Stimulated activated naive B cell treated with anti-CD40 and anti-IgM and Interleukin-4, amounts not matched to agents 10 μg/mL and 1 μg/mL and 100 μg/mL, for 72 hours (primary cell): ENCODE data around the gene DIAPH3.

Source experiments
- ATAC-seq, 2 donors: fragments of 150-1000 bp; cut with Tn5 transposase; replicated peaks; 2 replicates each; pipeline ENCODE4 v1.10.0; 2021; ENCODE audit warnings: moderate library complexity in 1 of 2
- DNase-seq: peaks from one replicate; pipeline ENCODE4 v3.0.0; 2021
- H3K27ac Mint-ChIP-seq: one replicate; pipeline ENCODE4 v1.8.0; 2022; ENCODE audit warnings: mild to moderate bottlenecking, mixed read lengths
- H3K27me3 Mint-ChIP-seq, 2 donors: one replicate each; pipeline ENCODE4 v1.8.0; 2022; ENCODE audit warnings: mixed read lengths in 2 of 2
- H3K36me3 Mint-ChIP-seq, 2 donors: one replicate each; pipeline ENCODE4 v1.8.0; 2022; ENCODE audit warnings: mixed read lengths in 2 of 2, mild to moderate bottlenecking in 1 of 2
- H3K4me1 Mint-ChIP-seq, 2 donors: one replicate each; pipeline ENCODE4 v1.8.0; 2022; ENCODE audit warnings: mixed read lengths in 2 of 2, mild to moderate bottlenecking in 1 of 2
- H3K4me3 Mint-ChIP-seq, 2 donors: one replicate each; pipeline ENCODE4 v1.8.0; 2022; ENCODE audit warnings: mild to moderate bottlenecking in 2 of 2, mixed read lengths in 2 of 2, moderate library complexity in 1 of 2
- H3K9me3 Mint-ChIP-seq, 2 donors: one replicate each; pipeline ENCODE4 v1.8.0; 2022; ENCODE audit warnings: mixed read lengths in 2 of 2, mild to moderate bottlenecking in 1 of 2

DIAPH3 gene

GRCh38 chr13:60138674-60139073, 25.1 kb downstream of the DIAPH3 start:
- DNase-seq (no peak), ATAC-seq (no peak)
- Mint-ChIP-seq H3K27me3 (no peaks in the 10 kb centered on the region), H3K36me3 (no peaks in the 10 kb centered on the region), H3K9me3 (no peaks in the 10 kb centered on the region), H3K4me3 (no peak overlapping the region), H3K27ac (no peak overlapping the region), H3K4me1 (peaks cover 0 to 5% of the 10 kb centered on the region in 2 donors)

- ATAC-seq (no peak), DNase-seq (no peak)
- no peak overlapping the region for H3K4me3 Mint-ChIP-seq
- H3K27ac Mint-ChIP-seq = no peak overlapping the region
- no peaks in the 10 kb centered on the region for H3K9me3 Mint-ChIP-seq
- H3K36me3 Mint-ChIP-seq = no peaks in the 10 kb centered on the region
- H3K27me3 Mint-ChIP-seq = no peaks in the 10 kb centered on the region
- peaks cover 0 to 5% of the 10 kb centered on the region in 2 donors for H3K4me1 Mint-ChIP-seq
These were observed 25.7 kb downstream of the DIAPH3 start for GRCh38 chr13:60137911-60138560.

GRCh38 chr13:60135344-60135743, 28.4 kb downstream of the DIAPH3 start:
- no peak overlapping the region for H3K4me3 Mint-ChIP-seq
- H3K4me1 Mint-ChIP-seq = peaks cover 0 to 5% of the 10 kb centered on the region in 2 donors
- no peaks in the 10 kb centered on the region for H3K27me3 Mint-ChIP-seq
- DNase-seq (no peak), ATAC-seq (no peak)
- no peaks in the 10 kb centered on the region for H3K36me3 Mint-ChIP-seq
- no peaks in the 10 kb centered on the region for H3K9me3 Mint-ChIP-seq
- H3K27ac Mint-ChIP-seq = no peak overlapping the region

GRCh38 chr13:60134376-60134775, 29.4 kb downstream of the DIAPH3 start:
- H3K36me3 Mint-ChIP-seq = no peaks in the 10 kb centered on the region
- H3K4me3 Mint-ChIP-seq = no peak overlapping the region

GRCh38 chr13:60121337-60121687, 42.4 kb downstream of the DIAPH3 start:
- Mint-ChIP-seq H3K36me3 (peaks cover 2 to 6% of the 10 kb centered on the region in 2 donors), H3K4me3 (no peak overlapping the region), H3K27me3 (no peaks in the 10 kb centered on the region), H3K9me3 (peaks cover 5 to 7% of the 10 kb centered on the region in 2 donors), H3K27ac (no peak overlapping the region), H3K4me1 (no peaks in the 10 kb centered on the region)
- DNase-seq = no peak
- ATAC-seq = no peak

More at GRCh38 chr13:60134376-60134775, 29.4 kb downstream of the DIAPH3 start:
- Mint-ChIP-seq H3K27me3 (no peaks in the 10 kb centered on the region), H3K9me3 (no peaks in the 10 kb centered on the region), H3K4me1 (peaks cover 0 to 5% of the 10 kb centered on the region in 2 donors), H3K27ac (no peak overlapping the region)
- DNase-seq (no peak), ATAC-seq (peak; percentile 34 to 38)

- H3K27ac Mint-ChIP-seq = no peak overlapping the region
These were observed 43.0 kb downstream of the DIAPH3 start for GRCh38 chr13:60120617-60121336.

GRCh38 chr13:60118696-60119400, 44.9 kb downstream of the DIAPH3 start:
- no peak for DNase-seq
- peaks cover 5 to 8% of the 10 kb centered on the region in 2 donors for H3K36me3 Mint-ChIP-seq
- peaks cover 6 to 8% of the 10 kb centered on the region in 2 donors for H3K9me3 Mint-ChIP-seq
- H3K4me1 Mint-ChIP-seq = no peaks in the 10 kb centered on the region
- no peaks in the 10 kb centered on the region for H3K27me3 Mint-ChIP-seq
- no peak overlapping the region for H3K27ac Mint-ChIP-seq
- no peak overlapping the region for H3K4me3 Mint-ChIP-seq
- ATAC-seq = no peak

More at GRCh38 chr13:60120617-60121336, 43.0 kb downstream of the DIAPH3 start:
- Mint-ChIP-seq H3K36me3 (peaks cover 2 to 3% of the 10 kb centered on the region in 2 donors), H3K9me3 (peaks cover 3 to 4% of the 10 kb centered on the region in 2 donors), H3K4me1 (no peaks in the 10 kb centered on the region), H3K27me3 (no peaks in the 10 kb centered on the region), H3K4me3 (no peak overlapping the region)
- ATAC-seq (no peak), DNase-seq (no peak)

GRCh38 chr13:60114499-60115028, 49.2 kb downstream of the DIAPH3 start:
- H3K4me1 Mint-ChIP-seq = no peaks in the 10 kb centered on the region
- DNase-seq (no peak), ATAC-seq (no peak)
- peaks cover 5 to 8% of the 10 kb centered on the region in 2 donors for H3K36me3 Mint-ChIP-seq
- no peak overlapping the region for H3K27ac Mint-ChIP-seq
- H3K27me3 Mint-ChIP-seq = no peaks in the 10 kb centered on the region
- H3K4me3 Mint-ChIP-seq = no peak overlapping the region
- peaks cover 8 to 12% of the 10 kb centered on the region in 2 donors for H3K9me3 Mint-ChIP-seq

GRCh38 chr13:60112771-60113170, 51.0 kb downstream of the DIAPH3 start:
- peaks cover 5 to 8% of the 10 kb centered on the region in 2 donors for H3K36me3 Mint-ChIP-seq
- no peaks in the 10 kb centered on the region for H3K4me1 Mint-ChIP-seq
- DNase-seq = no peak

GRCh38 chr13:60111691-60112090, 52.0 kb downstream of the DIAPH3 start:
- ATAC-seq (no peak), DNase-seq (no peak)
- Mint-ChIP-seq H3K4me1 (no peaks in the 10 kb centered on the region), H3K27me3 (no peaks in the 10 kb centered on the region), H3K4me3 (no peak overlapping the region), H3K36me3 (peaks cover 5 to 8% of the 10 kb centered on the region in 2 donors), H3K27ac (no peak overlapping the region), H3K9me3 (peaks cover 8 to 12% of the 10 kb centered on the region in 2 donors)

More at GRCh38 chr13:60112771-60113170, 51.0 kb downstream of the DIAPH3 start:
- Mint-ChIP-seq H3K27me3 (no peaks in the 10 kb centered on the region), H3K27ac (no peak overlapping the region), H3K4me3 (no peak overlapping the region), H3K9me3 (peaks cover 8 to 12% of the 10 kb centered on the region in 2 donors)
- ATAC-seq = no peak

GRCh38 chr13:60109285-60109684, 54.4 kb downstream of the DIAPH3 start:
- no peak for DNase-seq
- no peak for ATAC-seq
- H3K27me3 Mint-ChIP-seq = no peaks in the 10 kb centered on the region
- H3K36me3 Mint-ChIP-seq = peaks cover 4% of the 10 kb centered on the region in 2 donors
- H3K9me3 Mint-ChIP-seq = peaks cover 7 to 8% of the 10 kb centered on the region in 2 donors
- no peaks in the 10 kb centered on the region for H3K4me1 Mint-ChIP-seq
- H3K27ac Mint-ChIP-seq = no peak overlapping the region
- no peak overlapping the region for H3K4me3 Mint-ChIP-seq

GRCh38 chr13:60108589-60108988, 55.1 kb downstream of the DIAPH3 start:
- H3K9me3 Mint-ChIP-seq = peaks cover 2 to 3% of the 10 kb centered on the region in 2 donors
- H3K4me1 Mint-ChIP-seq = no peaks in the 10 kb centered on the region
- no peaks in the 10 kb centered on the region for H3K36me3 Mint-ChIP-seq

GRCh38 chr13:60099631-60100420, 63.9 kb downstream of the DIAPH3 start:
- Mint-ChIP-seq H3K36me3 (no peaks in the 10 kb centered on the region), H3K4me1 (no peaks in the 10 kb centered on the region), H3K27ac (no peak overlapping the region), H3K4me3 (no peak overlapping the region), H3K9me3 (no peaks in the 10 kb centered on the region), H3K27me3 (no peaks in the 10 kb centered on the region)
- ATAC-seq (no peak), DNase-seq (no peak)

More at GRCh38 chr13:60108589-60108988, 55.1 kb downstream of the DIAPH3 start:
- DNase-seq (no peak), ATAC-seq (no peak)
- no peak overlapping the region for H3K4me3 Mint-ChIP-seq
- no peaks in the 10 kb centered on the region for H3K27me3 Mint-ChIP-seq
- H3K27ac Mint-ChIP-seq = no peak overlapping the region

GRCh38 chr13:60095300-60095699, 68.4 kb downstream of the DIAPH3 start:
- no peaks in the 10 kb centered on the region for H3K4me1 Mint-ChIP-seq
- no peak for DNase-seq
- H3K27ac Mint-ChIP-seq = no peak overlapping the region
- no peak overlapping the region for H3K4me3 Mint-ChIP-seq
- no peak for ATAC-seq
- H3K9me3 Mint-ChIP-seq = no peaks in the 10 kb centered on the region
- H3K27me3 Mint-ChIP-seq = no peaks in the 10 kb centered on the region
- no peaks in the 10 kb centered on the region for H3K36me3 Mint-ChIP-seq
